ENCODE measurements around the gene CSNK1G1.

The CSNK1G1 gene

DNA sequence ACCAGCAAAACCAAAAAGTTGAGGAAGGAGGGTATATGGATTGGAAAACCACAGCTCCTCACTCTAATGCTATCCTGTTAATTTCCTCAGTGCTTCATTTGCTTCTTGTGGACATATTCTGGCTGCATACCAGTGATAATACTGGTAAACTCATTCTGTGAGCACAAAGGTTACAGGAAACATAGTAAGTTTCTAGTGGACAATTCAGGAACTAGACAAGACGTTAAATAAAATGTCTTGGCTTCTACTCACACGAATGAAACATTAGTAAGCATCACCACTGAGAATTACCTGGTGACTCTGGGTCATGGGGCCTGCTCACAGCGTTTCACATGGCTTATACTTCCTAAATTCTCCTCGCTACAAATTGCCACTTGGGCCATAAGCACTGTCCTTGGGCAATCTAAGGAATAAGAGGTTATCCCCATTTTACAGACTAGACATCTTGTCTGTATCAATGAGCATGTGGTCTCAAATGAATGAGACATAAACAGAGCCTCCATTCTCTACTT lies 173.1 kb downstream of the CSNK1G1 start:
- DNase-seq = no peak

- DNase-seq = peak in 1 of 2 donors; percentile 77
Observed at GRCh38 chr15:64180235-64180824, 175.6 kb downstream of the CSNK1G1 start.

DNA sequence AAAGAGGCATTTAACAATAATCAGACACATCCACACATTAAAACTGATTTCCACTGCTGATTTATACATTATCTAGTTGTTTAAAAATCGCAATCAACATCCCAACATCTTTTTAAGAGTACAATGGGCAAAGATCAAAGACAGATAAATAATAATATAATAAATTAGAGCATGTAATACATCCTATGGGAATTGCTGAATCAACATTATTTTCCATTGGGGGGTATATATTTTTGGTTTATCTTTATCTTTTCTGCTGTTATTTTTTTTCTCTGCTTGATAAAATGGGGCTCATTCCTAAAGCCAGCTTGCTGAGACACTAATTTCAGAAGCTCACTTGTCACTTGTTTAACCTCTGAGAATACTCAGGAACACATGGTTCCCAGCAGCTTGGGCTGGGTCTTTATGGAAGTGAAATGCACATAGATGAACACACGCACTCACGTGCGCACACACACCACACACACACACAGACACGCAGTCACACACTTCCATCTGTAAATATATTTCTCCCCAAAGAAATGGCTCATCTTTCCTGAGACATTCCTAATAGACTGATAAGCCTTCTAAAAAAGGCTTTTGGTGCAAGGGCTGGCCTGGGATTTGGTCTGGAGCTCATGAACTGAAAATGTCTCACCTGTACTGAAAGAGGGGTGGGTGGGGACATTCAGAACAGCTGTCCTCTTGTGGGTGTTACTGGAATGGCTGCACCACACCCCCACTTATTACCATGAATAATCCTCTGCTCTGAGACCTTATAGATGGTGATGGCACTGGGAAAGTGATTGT lies 189.7 kb downstream of the CSNK1G1 start:
- DNase-seq = no peak

DNA sequence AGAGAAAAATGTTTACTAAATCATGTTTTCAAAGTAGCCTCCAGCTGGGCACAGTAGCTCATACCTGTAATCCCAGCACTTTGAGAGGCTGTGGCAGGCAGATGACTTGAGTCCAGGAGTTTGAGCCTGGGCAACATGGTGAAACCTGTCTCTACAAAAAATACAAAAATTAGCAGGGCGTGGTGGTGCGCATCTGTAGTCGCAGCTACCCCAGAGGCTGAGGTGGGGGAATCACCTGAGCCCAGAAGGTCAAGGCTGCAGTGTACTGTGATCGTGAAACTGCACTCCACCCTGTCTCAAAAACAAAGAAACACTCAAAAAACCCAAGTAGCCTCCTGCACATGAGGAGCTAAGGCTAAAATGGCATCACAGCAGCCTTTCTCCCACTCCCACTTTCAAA lies 191.5 kb downstream of the CSNK1G1 start:
- no peak for DNase-seq

GRCh38 chr15:64163659-64164362 lies 192.2 kb downstream of the CSNK1G1 start:
- DNase-seq = no peak

DNA sequence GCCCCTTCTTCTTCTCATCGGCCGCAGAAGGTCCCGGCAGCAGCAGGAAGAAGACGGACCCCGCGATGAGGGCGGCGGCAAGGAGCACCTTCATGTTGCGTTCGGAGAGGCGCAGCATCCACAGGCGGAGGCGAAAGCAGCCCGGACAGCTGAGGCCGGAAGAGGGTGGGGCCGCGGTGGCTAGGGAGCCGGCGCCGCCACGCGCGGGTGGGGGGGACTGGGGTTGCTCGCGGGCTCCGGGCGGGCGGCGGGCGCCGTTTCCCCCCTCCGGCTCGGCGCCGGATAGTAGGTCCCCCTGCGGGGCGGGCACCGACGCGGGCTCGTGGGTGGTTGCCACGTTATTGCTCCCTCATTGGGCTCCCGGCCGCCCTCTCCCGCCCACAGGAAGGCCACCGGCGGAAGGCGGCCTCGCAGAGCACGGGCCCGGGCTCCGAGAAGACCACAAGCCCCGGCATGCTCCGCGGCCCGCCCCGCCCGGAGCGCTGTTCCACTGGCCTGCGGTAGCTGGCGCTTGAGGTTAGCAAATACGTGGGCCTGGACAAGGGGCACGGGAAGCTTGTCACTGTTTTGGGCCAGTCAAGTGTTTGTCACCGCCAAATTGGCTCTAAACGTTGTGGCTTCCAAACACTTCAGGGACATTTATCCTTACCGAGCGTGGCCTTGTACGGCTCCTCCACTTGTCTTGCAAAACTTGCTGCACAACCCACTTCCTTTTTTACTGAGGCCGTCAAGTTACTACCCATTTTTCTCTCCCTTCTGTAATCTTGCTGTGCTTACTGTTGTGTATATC lies 192.9 kb downstream of the CSNK1G1 start, which contains the start of gene PPIB:
Gene PPIB, minus strand, starts transcription at position 154 of the 790 bp plus-strand sequence. Its CDS starts 36 bp downstream, at position 118.
- DNase-seq = peak; percentile 97

- DNase-seq = no peak
Observed at GRCh38 chr15:64162478-64162868, 193.5 kb downstream of the CSNK1G1 start.

DNA sequence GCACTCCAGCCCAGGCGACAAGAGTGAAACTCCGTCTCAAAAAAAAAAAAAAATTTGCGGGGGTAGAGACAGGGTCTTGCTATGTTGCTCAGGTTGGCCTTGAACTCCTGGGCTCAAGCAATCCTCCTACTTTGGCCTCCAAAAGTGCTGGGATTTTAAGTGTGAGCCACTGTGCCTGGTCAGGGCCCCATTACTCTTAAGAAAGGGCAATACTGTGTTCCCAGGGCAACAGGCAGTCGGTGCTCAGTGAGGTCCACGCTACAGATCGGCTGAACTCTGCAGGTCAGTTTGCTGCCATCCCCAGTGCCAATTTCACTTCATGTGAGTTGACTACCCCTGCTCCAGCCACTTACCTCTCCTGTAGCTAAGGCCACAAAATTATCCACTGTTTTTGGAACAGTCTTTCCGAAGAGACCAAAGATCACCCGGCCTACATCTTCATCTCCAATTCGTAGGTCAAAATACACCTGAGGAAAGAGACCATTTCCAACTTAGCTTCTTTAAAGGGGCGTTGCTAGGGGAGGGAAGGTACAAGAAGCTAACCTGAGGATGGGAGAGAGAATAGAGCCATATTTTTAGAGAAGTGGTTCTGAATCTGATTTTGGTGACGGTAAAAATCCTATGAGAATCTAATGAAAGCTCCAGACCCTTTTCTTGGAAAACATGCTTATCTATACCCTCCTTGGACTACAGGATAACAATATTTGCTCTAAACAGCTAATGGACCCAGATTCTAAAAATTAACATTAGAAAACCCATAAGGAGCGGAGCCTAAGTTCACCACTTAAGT lies 194.1 kb downstream of the CSNK1G1 start:
- DNase-seq = no peak

DNA sequence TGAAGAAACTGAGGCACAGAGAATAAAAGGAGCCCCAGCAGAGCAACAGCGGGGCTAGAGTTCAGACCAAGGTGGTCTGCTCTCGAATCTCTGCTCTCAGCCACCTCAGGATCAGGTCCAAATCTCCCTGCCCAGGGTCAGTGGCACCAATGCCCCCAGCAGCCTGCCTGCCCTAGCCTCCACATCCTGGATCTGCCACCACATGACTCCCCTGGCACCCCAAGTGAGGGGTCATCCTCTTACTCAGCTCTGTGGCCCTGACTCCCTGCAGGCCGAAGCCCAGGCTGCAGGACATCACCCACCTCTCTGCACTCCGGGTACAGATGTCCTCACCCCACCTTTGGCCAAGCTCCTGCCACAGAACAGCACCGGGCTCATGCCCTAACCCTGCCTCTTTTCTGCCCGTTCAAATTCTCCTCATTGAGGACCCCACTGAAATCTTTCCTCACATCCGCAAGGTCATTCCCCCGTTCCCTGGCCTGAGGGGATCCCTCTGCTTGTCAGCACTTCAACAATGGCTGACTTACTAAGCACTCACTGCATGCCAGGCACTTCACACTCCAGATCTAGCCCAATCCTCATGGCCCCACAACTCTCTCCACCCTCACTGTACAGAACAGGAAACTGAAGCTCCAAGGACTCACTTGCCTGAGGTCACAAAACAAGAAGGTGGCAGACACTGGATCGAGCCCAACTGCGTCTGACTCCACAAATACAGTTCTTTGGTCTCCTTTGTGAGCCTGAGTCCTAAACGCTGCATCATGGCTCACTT lies 197.4 kb downstream of the CSNK1G1 start:
- no peak for DNase-seq

GRCh38 chr15:64157599-64158125 lies 198.3 kb downstream of the CSNK1G1 start:
- DNase-seq = no peak

DNA sequence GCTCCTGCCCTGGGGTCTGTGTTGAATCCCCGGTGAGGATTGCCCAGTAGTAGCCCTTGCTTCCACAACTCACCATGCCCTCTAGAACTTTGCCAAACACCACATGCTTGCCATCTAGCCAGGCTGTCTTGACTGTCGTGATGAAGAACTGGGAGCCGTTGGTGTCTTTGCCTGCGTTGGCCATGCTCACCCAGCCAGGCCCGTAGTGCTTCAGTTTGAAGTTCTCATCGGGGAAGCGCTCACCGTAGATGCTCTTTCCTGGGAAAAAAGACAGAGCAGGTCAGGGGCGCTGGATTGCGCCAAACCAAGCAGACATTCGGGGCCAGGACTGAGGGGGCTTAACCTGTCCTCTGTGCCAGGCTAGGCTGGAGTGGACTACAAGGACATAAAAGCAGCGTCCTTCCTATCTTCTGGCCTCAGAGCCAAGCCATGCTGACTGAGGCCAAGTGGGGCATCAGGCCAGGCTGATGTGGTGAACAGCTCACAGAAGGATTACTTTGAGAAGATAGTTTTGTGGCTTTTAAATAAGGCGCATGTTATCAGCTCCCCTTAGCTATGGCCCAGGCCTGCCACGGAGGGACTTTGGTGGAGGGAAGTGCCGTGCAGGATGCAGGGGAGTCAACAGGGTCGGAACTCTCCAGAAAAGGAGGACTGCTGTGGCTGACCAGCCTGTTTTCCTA lies 199.2 kb downstream of the CSNK1G1 start:
- no peak for DNase-seq

DNA sequence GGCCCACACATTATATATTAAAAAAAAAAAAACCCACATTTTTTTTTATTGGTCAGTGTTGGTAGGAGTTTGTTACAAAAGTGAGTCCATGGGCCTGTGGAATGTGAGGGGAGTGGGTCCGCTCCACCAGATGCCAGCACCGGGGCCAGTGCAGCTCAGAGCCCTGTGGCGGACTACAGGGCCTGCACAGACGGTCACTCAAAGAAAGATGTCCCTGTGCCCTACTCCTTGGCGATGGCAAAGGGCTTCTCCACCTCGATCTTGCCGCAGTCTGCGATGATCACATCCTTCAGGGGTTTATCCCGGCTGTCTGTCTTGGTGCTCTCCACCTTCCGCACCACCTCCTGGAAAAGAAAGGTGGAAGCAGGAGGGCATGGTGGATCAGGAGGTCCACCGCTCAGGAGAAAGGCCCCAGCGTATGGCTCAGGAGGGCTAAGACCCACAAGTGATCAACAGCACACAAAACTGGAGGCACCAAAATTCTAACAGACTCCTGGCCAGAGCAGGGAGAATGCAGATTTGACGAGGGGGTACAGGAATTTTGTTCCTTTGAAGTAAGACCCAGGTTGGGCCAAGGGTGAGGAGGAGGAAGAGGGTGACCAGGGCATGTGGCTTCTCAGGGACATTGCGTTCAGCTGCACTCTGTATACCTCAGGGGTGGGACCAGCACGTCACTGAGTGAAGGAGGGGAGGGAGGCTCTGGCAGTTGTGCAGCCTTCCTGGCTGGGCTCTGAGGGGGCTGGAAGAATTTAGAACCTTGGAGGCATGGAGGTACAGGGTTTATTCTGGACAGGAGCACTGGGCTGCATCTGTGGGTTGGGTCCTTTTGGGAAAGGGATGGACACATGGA lies 199.9 kb downstream of the CSNK1G1 start:
- DNase-seq = no peak

DNA sequence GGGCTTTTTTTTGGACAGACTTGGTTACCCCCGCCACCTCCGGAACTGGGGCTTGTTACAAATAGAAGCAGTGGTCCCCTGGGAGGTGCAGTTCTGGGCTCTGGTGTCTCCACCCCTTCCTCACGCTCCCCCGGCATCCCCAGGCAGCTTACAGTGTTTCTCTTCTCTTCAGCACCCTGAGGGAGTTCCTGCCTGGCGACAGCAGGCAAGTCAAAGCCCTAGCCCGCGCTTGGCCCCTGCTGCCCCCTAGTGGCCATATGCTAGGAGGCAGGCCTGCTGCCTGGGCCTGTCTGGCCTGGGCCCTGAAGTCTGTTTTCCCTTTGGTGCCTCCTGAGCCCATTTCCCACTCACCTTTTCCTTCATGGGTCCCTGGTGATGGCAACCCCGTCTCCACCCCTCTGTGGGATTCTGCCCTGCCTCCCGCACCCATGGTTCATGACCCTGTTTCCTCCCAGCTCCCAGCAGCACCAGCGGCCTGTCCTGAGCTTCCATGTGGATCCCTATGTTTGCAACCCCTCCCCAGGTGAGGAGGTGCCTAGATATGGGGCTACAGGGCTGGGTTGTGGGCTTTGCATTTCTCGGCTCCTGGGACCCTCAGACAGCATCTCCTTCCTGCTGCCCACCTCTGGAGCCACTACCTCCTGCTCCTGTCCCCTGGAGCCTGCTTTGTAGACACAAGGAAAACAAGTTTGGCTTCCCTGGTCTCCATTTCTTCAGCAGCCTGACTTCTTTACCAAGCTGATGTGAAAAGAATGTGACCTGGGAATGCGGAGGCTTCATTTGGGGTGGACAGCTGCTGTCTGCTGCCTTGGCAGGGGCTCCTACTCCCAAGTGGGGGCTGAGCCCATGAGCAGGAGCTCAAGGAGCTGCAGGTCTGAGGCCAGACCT lies 202.2 kb downstream of the CSNK1G1 start:
- peak; percentile 90 to 93 for DNase-seq

- peak in 1 of 2 donors; percentile 15 for DNase-seq
Observed at GRCh38 chr15:64152507-64153387, 203.2 kb downstream of the CSNK1G1 start.

DNA sequence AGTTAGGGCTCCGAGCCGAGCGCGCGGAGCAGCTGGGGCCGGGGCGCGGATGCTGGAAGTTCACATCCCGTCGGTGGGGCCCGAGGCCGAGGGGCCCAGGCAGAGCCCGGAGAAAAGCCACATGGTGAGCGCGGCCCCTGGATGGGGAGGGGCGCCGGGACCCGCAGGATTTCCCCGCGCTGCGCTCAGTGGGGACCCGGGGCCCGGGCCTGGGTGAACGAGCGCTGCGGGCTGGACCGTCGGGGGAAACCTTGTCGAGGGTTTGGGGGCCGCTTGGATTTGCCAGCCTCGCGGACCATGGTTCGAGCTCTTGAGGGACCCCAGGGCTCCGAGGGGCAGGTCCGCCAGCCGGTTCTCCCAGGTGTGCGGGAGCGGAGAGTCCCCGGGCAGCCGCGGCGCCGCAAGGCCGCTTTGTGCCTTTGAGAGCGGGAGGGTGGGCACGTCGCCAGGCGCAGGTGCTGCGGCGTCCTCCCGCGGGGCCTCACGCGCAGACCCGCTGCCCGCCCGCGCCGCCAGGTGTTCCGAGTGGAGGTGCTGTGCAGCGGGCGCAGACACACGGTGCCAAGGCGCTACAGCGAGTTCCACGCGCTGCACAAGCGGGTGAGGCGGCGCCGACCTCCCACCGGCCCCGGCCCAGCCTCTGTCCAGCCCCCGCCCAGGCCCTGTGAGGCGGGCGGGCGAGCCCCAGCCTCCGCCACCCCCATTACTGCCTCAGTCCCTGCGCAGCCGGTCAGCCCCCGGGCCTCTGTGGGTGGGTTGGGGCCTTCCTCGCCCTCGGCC lies 204.1 kb downstream of the CSNK1G1 start, which contains the start of gene SNX22:
Gene SNX22, plus strand, starts transcription at position 5 of the 780 bp plus-strand sequence. Its CDS starts 45 bp downstream, at position 50.
- peak; percentile 15 to 19 for DNase-seq

Measured in CD4-positive, alpha-beta T cell treated with Interleukin-4 for 1 hour (primary cell).